ENCODE data around the gene FAM20C.

Gene FAM20C

GRCh38 chr7:190196-190595, 2.2 kb upstream of the FAM20C start:
- TF ChIP-seq CTCF (IDR thresholded peaks at IDR 0.05) (no peak), ZFX (IDR thresholded peaks at IDR 0.05; ENCODE audit: borderline replicate concordance) (no peak)
- no peak overlapping the region for H3K27ac ChIP-seq

GRCh38 chr7:191105-191980, 1.0 kb upstream of the FAM20C start:
- TF ChIP-seq ZFX (IDR thresholded peaks at IDR 0.05; ENCODE audit: borderline replicate concordance): no peak
- TF ChIP-seq CTCF (IDR thresholded peaks at IDR 0.05): no peak
- H3K27ac ChIP-seq: no peak overlapping the region

GRCh38 chr7:192701-193480, 520 bp downstream of the FAM20C start:
- TF ChIP-seq CTCF (IDR thresholded peaks at IDR 0.05) (no peak), ZFX (IDR thresholded peaks at IDR 0.05; ENCODE audit: borderline replicate concordance) (no peak)
- no peak overlapping the region for H3K27ac ChIP-seq

GRCh38 chr7:193481-194251, 1.3 kb downstream of the FAM20C start:
- H3K27ac ChIP-seq: no peak overlapping the region
- TF ChIP-seq ZFX (IDR thresholded peaks at IDR 0.05; ENCODE audit: borderline replicate concordance) (no peak), CTCF (IDR thresholded peaks at IDR 0.05) (no peak)

- TF ChIP-seq CTCF (IDR thresholded peaks at IDR 0.05): no peak
- no peak for TF ChIP-seq ZFX (IDR thresholded peaks at IDR 0.05; ENCODE audit: borderline replicate concordance)
- no peak overlapping the region for H3K27ac ChIP-seq
Observed at GRCh38 chr7:194252-195009, 2.1 kb downstream of the FAM20C start.

GRCh38 chr7:195010-195829, 2.8 kb downstream of the FAM20C start:
- TF ChIP-seq CTCF (IDR thresholded peaks at IDR 0.05) (no peak), ZFX (IDR thresholded peaks at IDR 0.05; ENCODE audit: borderline replicate concordance) (no peak)
- H3K27ac ChIP-seq: no peak overlapping the region

Data from 22Rv1 (cell line).